B cell (primary cell): Measurements from ENCODE around the gene CASZ1.

Experiments
- EZH2 ChIP-seq: IDR thresholded peaks from 2 replicates; pipeline ENCODE4 v1.6.1; 2012; ENCODE audit warnings: borderline replicate concordance, low read depth, mild to moderate bottlenecking, moderate library complexity, low read length; ENCODE audit not compliant: insufficient read depth, poor library complexity, severe bottlenecking
- TF ChIP-seq, protein P1 (sequence below): fragments of 200-600 bp; IDR thresholded peaks from one replicate; pipeline ENCODE4 v1.8.0; 2022; ENCODE audit warnings: antibody characterized with exemption, mild to moderate bottlenecking

DNA sequence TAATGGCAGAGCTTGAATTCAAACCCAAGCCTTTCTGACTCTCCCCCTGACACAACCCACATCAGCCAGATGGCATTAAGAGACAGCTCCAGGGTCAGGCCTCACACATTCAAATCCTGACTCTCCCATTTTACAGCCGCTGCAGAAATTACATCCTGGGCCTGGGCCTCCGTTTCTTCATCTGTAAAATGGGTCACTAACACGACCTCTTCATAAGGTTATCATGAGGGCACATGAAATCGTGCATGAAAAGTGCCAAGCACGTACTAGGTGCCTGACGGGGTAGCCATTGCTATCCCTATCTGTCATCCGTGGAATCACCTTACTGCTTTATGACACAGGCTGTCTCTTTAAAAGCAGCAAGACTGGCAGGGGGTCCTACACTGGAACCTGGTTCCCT is 19.8 kb upstream of the CASZ1 start:
- TF ChIP-seq, protein P1, sequence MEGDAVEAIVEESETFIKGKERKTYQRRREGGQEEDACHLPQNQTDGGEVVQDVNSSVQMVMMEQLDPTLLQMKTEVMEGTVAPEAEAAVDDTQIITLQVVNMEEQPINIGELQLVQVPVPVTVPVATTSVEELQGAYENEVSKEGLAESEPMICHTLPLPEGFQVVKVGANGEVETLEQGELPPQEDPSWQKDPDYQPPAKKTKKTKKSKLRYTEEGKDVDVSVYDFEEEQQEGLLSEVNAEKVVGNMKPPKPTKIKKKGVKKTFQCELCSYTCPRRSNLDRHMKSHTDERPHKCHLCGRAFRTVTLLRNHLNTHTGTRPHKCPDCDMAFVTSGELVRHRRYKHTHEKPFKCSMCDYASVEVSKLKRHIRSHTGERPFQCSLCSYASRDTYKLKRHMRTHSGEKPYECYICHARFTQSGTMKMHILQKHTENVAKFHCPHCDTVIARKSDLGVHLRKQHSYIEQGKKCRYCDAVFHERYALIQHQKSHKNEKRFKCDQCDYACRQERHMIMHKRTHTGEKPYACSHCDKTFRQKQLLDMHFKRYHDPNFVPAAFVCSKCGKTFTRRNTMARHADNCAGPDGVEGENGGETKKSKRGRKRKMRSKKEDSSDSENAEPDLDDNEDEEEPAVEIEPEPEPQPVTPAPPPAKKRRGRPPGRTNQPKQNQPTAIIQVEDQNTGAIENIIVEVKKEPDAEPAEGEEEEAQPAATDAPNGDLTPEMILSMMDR = no peak
- no peak for TF ChIP-seq EZH2
